Naive thymus-derived CD4-positive, alpha-beta T cell (primary cell): Measurements from ENCODE around the gene CCL5. TPM values are rescaled to one million over a fixed set of nuclear protein-coding genes. Genes with fewer than 3 reads are reported as not detected.

Experiments used
- ATAC-seq: fragments of 150-1000 bp; cut with Tn5 transposase; 2 replicates; pipeline ENCODE4 v1.10.0; 2021; ENCODE audit warnings: mild to moderate bottlenecking, moderate library complexity
- CTCF ChIA-PET: fragments of 350-600 bp; sonication (Branson Sonifier 250); formaldehyde crosslinking; loops from one replicate; lab custom pipeline; 2021; ENCODE audit warnings: antibody characterized with exemption; lab: Charles Lee
- POLR2A ChIA-PET: fragments of 350-600 bp; sonication (Branson Sonifier 250); formaldehyde crosslinking; loops from one replicate; lab custom pipeline; 2021; ENCODE audit warnings: antibody characterized with exemption, inconsistent platforms; lab: Charles Lee
- DNase-seq, 9 donors: peaks; one replicate each; pipeline versions ENCODE4 v3.0.0 to v3.0.0-alpha.2; 2020 to 2022; ENCODE audit warnings: mixed read lengths in 1 of 9
- H3K27ac ChIP-seq: one replicate; pipeline ENCODE4 v1.7.0; 2013; ENCODE audit warnings: mild to moderate bottlenecking, low read depth, low read length, moderate library complexity
- H3K27me3 ChIP-seq, 2 donors: one replicate each; pipeline ENCODE4 v1.7.0; 2013; ENCODE audit warnings: low read length in 2 of 2, mild to moderate bottlenecking in 2 of 2, moderate library complexity in 2 of 2; ENCODE audit not compliant: control insufficient read depth in 2 of 2, insufficient read depth in 2 of 2
- H3K36me3 ChIP-seq, 3 experiments: 1 replicate in 2 of 3; 2 replicates in 1 of 3; pipeline ENCODE4 v1.7.0; 2013; ENCODE audit warnings: low read length in 3 of 3, mild to moderate bottlenecking in 3 of 3, moderate library complexity in 1 of 3; ENCODE audit not compliant: insufficient read depth in 3 of 3, control insufficient read depth in 2 of 3
- H3K4me1 ChIP-seq, 2 donors: one replicate each; pipeline ENCODE4 v1.7.0; 2013; ENCODE audit warnings: low read length in 2 of 2, mild to moderate bottlenecking in 2 of 2, moderate library complexity in 1 of 2; ENCODE audit not compliant: control insufficient read depth in 2 of 2, insufficient read depth in 2 of 2
- H3K4me3 ChIP-seq: 2 replicates; pipeline ENCODE4 v1.7.0; 2013; ENCODE audit warnings: mild to moderate bottlenecking, low read length
- H3K9me3 ChIP-seq, 3 experiments: 1 replicate in 2 of 3; 2 replicates in 1 of 3; pipeline ENCODE4 v1.7.0; 2013; ENCODE audit warnings: low read length in 3 of 3; ENCODE audit not compliant: control insufficient read depth in 2 of 3
- H3K27ac Mint-ChIP-seq, 9 donors: one replicate each; pipeline ENCODE4 v1.8.0; 2020 to 2022; ENCODE audit warnings: mixed read lengths in 9 of 9, mild to moderate bottlenecking in 8 of 9, moderate library complexity in 5 of 9, inconsistent platforms in 2 of 9
- H3K27me3 Mint-ChIP-seq, 5 donors: one replicate each; pipeline ENCODE4 v1.8.0; 2021 to 2022; ENCODE audit warnings: mixed read lengths in 5 of 5, mild to moderate bottlenecking in 1 of 5
- H3K36me3 Mint-ChIP-seq, 5 donors: one replicate each; pipeline ENCODE4 v1.8.0; 2020 to 2022; ENCODE audit warnings: mixed read lengths in 5 of 5, mild to moderate bottlenecking in 3 of 5, inconsistent platforms in 1 of 5
- H3K4me1 Mint-ChIP-seq, 7 donors: one replicate each; pipeline ENCODE4 v1.8.0; 2020 to 2022; ENCODE audit warnings: mixed read lengths in 7 of 7, mild to moderate bottlenecking in 3 of 7, inconsistent platforms in 1 of 7
- H3K4me3 Mint-ChIP-seq, 10 donors: one replicate each; pipeline ENCODE4 v1.8.0; 2020 to 2022; ENCODE audit warnings: mild to moderate bottlenecking in 10 of 10, mixed read lengths in 10 of 10, moderate library complexity in 6 of 10, inconsistent platforms in 2 of 10
- H3K9me3 Mint-ChIP-seq, 11 donors: one replicate each; pipeline ENCODE4 v1.8.0; 2020 to 2022; ENCODE audit warnings: mixed read lengths in 11 of 11, mild to moderate bottlenecking in 4 of 11, inconsistent platforms in 1 of 11, moderate library complexity in 1 of 11
- intact Hi-C, 2 donors: fragments of 100-400 bp; cut with micrococcal nuclease; formaldehyde crosslinking; loops; one replicate each; pipeline ENCODE4 v1.15.1; 2023
- polyA plus RNA-seq, 2 donors: library from polyadenylated mRNA; unstranded; fragments of 300-500 nt; fragmentation: Illumina TruSeq; gene quantifications; one replicate each; pipeline ENCODE4 v1.2.3, GENCODE V29; 2021
- total RNA-seq, 6 experiments: library from RNA in 5 of 6; stranded (reverse) in 5 of 6; gene quantifications; 1 replicate in 5 of 6; 2 replicates in 1 of 6; pipeline ENCODE4 v1.2.3 and lab custom pipeline; 2021 to 2026

CCL5 gene
- total and polyA plus RNA-seq, 7 experiments from 2014 or later, result 2.8 to 192 (median 17.4) TPM

DNA sequence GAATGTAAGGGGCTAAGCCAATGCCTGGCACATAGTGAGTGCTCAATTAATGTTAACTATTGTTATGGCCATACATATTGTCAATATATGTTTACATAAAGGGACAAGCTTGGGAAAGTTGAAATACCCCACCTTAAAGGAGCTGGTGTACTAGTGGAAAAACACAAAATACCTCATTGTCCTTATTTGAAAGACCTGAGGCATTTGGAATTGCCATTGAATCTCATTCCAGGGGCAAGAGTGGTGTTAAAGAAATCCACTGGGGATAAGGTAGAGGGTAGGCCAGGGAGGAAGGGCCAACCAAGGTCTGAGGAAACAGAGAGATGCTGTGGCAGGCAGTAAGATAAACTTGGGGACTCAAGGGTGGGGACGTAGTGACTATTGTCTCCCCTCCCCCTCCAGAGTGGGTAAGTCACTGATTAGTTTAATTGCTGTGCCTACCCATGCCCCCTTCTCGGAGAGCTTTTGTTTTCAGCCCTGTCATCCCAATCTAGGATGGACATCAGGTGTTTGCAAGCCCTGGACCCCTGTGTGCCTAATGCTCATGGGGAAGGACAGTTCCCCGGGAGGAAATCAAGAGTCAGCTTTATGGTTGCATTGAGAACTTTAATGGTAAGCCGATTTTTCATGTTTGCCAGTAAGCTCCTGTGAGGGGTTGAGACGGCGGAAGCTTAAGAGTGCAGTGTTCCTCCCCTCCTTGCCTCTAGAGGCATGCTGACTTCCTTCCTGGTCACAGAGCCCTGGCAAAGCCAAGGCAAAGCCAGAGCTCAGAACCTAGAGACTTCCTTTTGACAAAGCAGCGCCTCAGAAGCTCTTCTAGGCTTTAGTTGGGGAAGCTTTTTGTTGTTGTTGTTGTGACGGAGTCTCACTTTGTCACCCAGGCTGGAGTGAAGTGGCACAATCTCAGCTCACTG lies 9.0 kb downstream of the CCL5 start:
- H3K9me3 Mint-ChIP-seq, result no peaks in the 10 kb centered on the region
- DNase-seq (peak in 7 of 9 donors; percentile 17 to 54 (median 47)), ATAC-seq (peak; percentile 89)
- no peaks in the 10 kb centered on the region for H3K27me3 ChIP-seq
- H3K4me1 Mint-ChIP-seq, result peaks cover 17 to 41% (median 22%) of the 10 kb centered on the region in 7 donors
- H3K27ac ChIP-seq, result no peak overlapping the region
- peak overlapping the region in 4 of 10 donors; percentile 9 to 36 (median 26) for H3K4me3 Mint-ChIP-seq
- no peaks in the 10 kb centered on the region for H3K27me3 Mint-ChIP-seq
- H3K27ac Mint-ChIP-seq, result peak overlapping the region in 8 of 9 donors; percentile 22 to 62 (median 39)
- ChIA-PET POLR2A (interaction anchor here (0.6 kb wide), 1 partner anchor 618 kb away, joined by 3 read pairs; no protein-coding TSS in a partner anchor), CTCF (interaction anchor here (0.5 to 0.7 kb wide), 3 partner anchors 17 to 883 kb away, joined by 3 to 4 read pairs (median 3); no protein-coding TSS in a partner anchor)
- peaks cover 0 to 31% (median 0%) of the 10 kb centered on the region in 3 experiments for H3K36me3 ChIP-seq
- H3K4me3 ChIP-seq, result no peak overlapping the region
- H3K4me1 ChIP-seq, result peaks cover 7 to 25% of the 10 kb centered on the region in 2 donors
- intact Hi-C loops, result no loop called here
- peaks cover 0 to 21% (median 0%) of the 10 kb centered on the region in 5 donors for H3K36me3 Mint-ChIP-seq
- no peaks in the 10 kb centered on the region for H3K9me3 ChIP-seq

DNA sequence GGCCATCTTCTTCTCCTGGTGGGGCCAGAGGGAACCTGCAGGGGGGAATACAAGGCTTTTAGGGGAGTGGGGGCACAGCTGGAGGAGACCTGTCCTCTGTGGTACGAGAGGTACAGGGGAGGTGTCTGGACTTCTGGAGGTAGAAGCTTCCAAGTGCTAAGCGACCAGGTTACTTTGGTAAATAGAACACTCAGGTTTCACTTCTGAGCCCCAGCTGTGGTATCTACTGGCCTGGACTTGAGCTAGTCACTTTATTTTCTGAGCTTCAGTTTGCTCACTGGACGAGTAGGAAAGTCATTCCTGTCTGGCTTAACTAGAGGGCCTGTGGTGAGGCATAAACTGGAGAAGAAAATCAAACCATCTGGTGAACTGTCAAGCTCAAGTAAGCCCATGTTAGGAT lies 11.4 kb downstream of the CCL5 start, which contains the start of gene HEATR9:
HEATR9 (minus strand) TSS at position 155 of the 400 bp plus-strand sequence; CDS start at position 6, 149 bp downstream.
- Mint-ChIP-seq H3K27me3 (no peaks in the 10 kb centered on the region), H3K4me1 (peaks cover 12 to 40% (median 14%) of the 10 kb centered on the region in 7 donors), H3K4me3 (no peak within 1 kb of the TSS), H3K9me3 (no peaks in the 10 kb centered on the region), H3K36me3 (peaks cover 0 to 26% (median 0%) of the 10 kb centered on the region in 5 donors), H3K27ac (peak within 1 kb of the TSS in 3 of 9 donors; percentile 5 to 56 (median 41))
- Histone ChIP-seq H3K36me3 (peaks cover 0 to 16% (median 0%) of the 10 kb centered on the region in 3 experiments), H3K9me3 (no peaks in the 10 kb centered on the region), H3K4me1 (peaks cover 4% of the 10 kb centered on the region in 2 donors), H3K27ac (no peak within 1 kb of the TSS), H3K27me3 (no peaks in the 10 kb centered on the region), H3K4me3 (no peak within 1 kb of the TSS)
- intact Hi-C loops, result no loop called here
- ATAC-seq (no peak), DNase-seq (no peak)
- ChIA-PET POLR2A (no interaction called here), CTCF (no interaction called here)

DNA sequence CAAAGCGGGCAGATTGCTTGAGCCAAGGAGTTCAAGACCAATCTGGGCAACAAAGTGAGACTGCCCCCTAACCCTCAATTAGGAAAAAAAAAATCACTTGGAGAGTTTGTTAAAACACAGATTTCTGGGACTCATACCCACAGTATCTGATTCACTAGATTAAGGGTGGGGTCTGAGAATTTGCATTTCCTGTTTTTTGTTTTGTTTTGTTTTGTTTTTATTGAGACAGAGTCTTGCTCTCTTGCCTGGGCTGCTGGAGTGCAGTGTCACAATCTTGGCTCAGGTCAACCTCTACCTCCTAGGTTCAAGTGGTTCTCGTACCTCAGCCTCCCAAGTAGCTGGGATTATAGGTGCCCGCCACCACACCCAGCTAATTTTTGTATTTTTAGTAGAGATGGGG lies 12.6 kb downstream of the CCL5 start:
- Mint-ChIP-seq H3K27ac (peak overlapping the region in 1 of 9 donors; percentile 56), H3K4me3 (no peak overlapping the region), H3K4me1 (peaks cover 12 to 39% (median 14%) of the 10 kb centered on the region in 7 donors), H3K27me3 (no peaks in the 10 kb centered on the region), H3K36me3 (peaks cover 0 to 29% (median 8%) of the 10 kb centered on the region in 5 donors), H3K9me3 (no peaks in the 10 kb centered on the region)
- Histone ChIP-seq H3K4me3 (no peak overlapping the region), H3K9me3 (no peaks in the 10 kb centered on the region), H3K27ac (no peak overlapping the region), H3K36me3 (peaks cover 0 to 10% (median 0%) of the 10 kb centered on the region in 3 experiments), H3K4me1 (peaks cover 0 to 4% of the 10 kb centered on the region in 2 donors), H3K27me3 (no peaks in the 10 kb centered on the region)
- intact Hi-C loops, result no loop called here
- ChIA-PET CTCF (no interaction called here), POLR2A (no interaction called here)
- DNase-seq (no peak), ATAC-seq (no peak)

DNA sequence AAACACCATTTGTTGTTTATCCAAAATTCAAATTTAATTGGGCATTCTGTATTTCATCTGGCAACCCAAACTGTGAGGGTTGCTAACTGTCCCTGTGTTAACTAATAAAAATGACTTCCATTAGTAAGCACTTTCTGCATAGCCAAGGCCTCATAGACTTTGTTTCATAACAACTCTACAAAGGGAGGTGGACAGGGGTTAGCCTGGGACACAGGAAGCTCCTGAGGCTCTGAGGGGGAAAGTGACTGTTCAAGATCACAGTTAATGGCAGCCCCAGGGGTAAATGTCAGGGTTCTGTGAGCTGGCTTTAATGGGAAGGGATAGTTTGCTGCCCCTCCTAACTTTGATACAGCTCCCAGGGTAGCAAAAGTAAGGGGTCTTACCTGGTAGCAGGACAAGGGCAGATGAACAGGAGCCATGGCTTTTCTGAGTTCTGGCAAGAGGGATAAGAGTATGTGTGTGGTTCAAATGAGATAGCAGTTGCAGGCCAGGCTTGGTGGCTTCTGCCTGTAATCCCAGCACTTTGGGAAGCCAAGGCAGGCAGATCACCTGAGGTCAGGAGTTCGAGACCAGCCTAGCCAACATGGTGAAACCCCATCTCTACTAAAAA lies 13.7 kb downstream of the CCL5 start:
- H3K36me3 Mint-ChIP-seq, result peaks cover 0 to 26% (median 8%) of the 10 kb centered on the region in 5 donors
- no peak overlapping the region for H3K27ac Mint-ChIP-seq
- Histone ChIP-seq H3K4me3 (no peak overlapping the region), H3K36me3 (peaks cover 0 to 3% (median 0%) of the 10 kb centered on the region in 3 experiments), H3K27ac (no peak overlapping the region), H3K4me1 (peaks cover 0 to 4% of the 10 kb centered on the region in 2 donors), H3K9me3 (no peaks in the 10 kb centered on the region), H3K27me3 (no peaks in the 10 kb centered on the region)
- H3K9me3 Mint-ChIP-seq, result no peaks in the 10 kb centered on the region
- no peaks in the 10 kb centered on the region for H3K27me3 Mint-ChIP-seq
- H3K4me1 Mint-ChIP-seq, result peaks cover 7 to 31% (median 8%) of the 10 kb centered on the region in 7 donors
- intact Hi-C loops, result no loop called here
- CTCF ChIA-PET, result no interaction called here
- no peak for ATAC-seq
- POLR2A ChIA-PET, result no interaction called here
- DNase-seq, result no peak
- no peak overlapping the region for H3K4me3 Mint-ChIP-seq

DNA sequence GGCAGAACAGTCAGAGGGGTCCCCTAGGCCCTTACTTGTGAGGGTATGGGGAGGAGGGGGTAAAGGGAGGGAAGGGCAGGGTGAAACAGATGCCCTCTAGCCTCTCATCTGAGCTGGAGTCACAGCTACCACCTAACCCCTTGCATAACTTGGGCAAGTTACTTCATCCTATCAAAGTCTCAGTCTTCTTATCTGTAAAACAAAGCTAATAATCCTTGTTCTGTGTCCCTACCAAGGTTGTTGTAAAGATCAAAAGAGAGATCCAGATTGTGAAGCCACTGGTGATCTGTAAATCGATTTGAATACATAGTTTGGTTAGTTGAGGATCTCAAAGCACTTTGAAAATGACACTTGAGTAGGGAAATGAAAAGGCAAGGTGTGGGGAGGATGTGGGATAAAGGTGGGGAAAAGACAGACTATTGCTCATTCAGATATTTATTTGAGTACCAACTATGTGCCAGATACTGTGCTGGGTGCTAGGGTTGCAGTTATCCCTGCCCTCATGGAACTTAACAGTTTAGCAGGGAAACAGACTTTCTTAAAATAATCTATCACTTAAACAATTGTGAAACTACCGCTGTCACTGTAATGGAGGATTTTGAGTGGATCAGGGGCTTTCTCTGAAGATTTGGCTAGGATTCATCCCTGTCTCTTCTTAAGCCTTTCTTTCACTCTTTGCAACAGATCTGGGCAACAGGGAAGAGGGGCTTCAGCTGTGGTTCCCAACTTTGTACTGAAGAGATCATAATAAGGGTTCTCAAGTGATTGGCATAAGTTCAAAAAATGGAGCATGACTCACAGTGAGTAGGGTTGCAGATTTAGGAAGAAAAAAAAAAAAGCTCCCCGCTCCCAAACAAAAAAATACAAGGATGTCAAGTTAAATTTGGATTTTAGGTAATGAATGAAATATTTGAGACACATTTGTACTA lies 14.5 kb downstream of the CCL5 start:
- Mint-ChIP-seq H3K4me3 (no peak overlapping the region), H3K4me1 (peaks cover 0 to 25% (median under 1%) of the 10 kb centered on the region in 7 donors), H3K27me3 (no peaks in the 10 kb centered on the region), H3K27ac (peak overlapping the region in 1 of 9 donors; percentile 25), H3K9me3 (no peaks in the 10 kb centered on the region), H3K36me3 (peaks cover 0 to 24% (median 12%) of the 10 kb centered on the region in 5 donors)
- no peak overlapping the region for H3K4me3 ChIP-seq
- H3K4me1 ChIP-seq, result no peaks in the 10 kb centered on the region
- no peak overlapping the region for H3K27ac ChIP-seq
- H3K27me3 ChIP-seq, result no peaks in the 10 kb centered on the region
- ChIA-PET CTCF (no interaction called here), POLR2A (no interaction called here)
- no peaks in the 10 kb centered on the region for H3K36me3 ChIP-seq
- ATAC-seq (no peak), DNase-seq (no peak)
- H3K9me3 ChIP-seq, result no peaks in the 10 kb centered on the region
- intact Hi-C loops, result no loop called here

DNA sequence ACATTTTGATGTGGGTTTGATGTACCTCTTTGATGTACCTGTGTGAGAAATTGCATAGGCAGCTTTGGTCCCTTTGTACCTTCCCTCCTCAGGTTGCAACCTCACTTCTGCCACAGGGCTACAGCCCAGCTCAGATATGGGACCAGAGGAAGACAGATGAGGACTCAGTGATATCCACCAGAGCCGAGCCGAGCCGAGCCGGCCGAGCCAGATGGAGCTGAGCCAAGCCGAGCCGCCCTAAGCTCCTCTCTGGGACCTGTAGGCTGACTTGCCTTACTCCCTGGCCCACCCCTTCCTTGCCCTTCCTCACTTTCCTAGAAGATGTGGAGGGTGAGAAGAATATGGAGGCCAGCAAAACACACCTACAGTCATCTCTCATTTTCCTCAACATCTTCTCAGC lies 15.3 kb downstream of the CCL5 start:
- peaks cover 0 to 21% (median 12%) of the 10 kb centered on the region in 5 donors for H3K36me3 Mint-ChIP-seq
- no peaks in the 10 kb centered on the region for H3K36me3 ChIP-seq
- ATAC-seq (no peak), DNase-seq (no peak)
- H3K27ac ChIP-seq, result no peak overlapping the region
- H3K4me1 ChIP-seq, result no peaks in the 10 kb centered on the region
- H3K27me3 ChIP-seq, result no peaks in the 10 kb centered on the region
- ChIA-PET POLR2A (no interaction called here), CTCF (no interaction called here)
- H3K9me3 ChIP-seq, result no peaks in the 10 kb centered on the region
- no peaks in the 10 kb centered on the region for H3K9me3 Mint-ChIP-seq
- peaks cover 0 to 25% (median 0%) of the 10 kb centered on the region in 7 donors for H3K4me1 Mint-ChIP-seq
- H3K4me3 ChIP-seq, result no peak overlapping the region
- no peak overlapping the region for H3K27ac Mint-ChIP-seq
- H3K27me3 Mint-ChIP-seq, result no peaks in the 10 kb centered on the region
- intact Hi-C loops, result no loop called here
- no peak overlapping the region for H3K4me3 Mint-ChIP-seq
